Neural progenitor cell (in vitro differentiated cells): Measurements from ENCODE around the gene ZNF415.

ENCODE experiments used
- EZH2phosphoT487 ChIP-seq: fragments of 200-600 bp; sonication (generic); IDR thresholded peaks from 2 replicates; pipeline ENCODE4 v1.6.1; 2017; ENCODE audit warnings: antibody characterized with exemption
- TF ChIP-seq, protein P1 (sequence below): fragments of 200-600 bp; sonication (generic); IDR thresholded peaks from 2 replicates; pipeline ENCODE4 v1.5.1; 2017; ENCODE audit warnings: antibody characterized with exemption, mild to moderate bottlenecking

DNA sequence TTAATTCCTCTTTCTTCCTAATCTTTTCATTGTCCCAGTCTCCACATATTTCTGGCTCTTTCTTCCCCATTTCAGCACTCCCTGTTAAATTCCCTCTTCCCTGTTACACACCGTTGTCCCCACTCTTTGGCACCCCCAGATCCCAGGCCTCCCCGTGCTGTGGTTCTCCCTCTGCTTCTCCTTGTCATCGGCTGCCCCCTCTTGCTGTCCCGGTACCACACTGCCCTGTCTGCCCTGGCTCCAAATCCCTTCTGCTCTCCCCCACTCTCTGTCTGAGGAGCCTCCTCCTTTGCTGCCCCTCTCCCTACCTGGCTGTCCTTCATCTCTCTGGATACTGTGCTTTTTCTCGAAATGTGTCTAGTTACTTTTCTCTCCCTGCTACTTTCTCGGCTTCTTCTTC lies 983 bp downstream of the ZNF415 start:
- TF ChIP-seq, protein P1, sequence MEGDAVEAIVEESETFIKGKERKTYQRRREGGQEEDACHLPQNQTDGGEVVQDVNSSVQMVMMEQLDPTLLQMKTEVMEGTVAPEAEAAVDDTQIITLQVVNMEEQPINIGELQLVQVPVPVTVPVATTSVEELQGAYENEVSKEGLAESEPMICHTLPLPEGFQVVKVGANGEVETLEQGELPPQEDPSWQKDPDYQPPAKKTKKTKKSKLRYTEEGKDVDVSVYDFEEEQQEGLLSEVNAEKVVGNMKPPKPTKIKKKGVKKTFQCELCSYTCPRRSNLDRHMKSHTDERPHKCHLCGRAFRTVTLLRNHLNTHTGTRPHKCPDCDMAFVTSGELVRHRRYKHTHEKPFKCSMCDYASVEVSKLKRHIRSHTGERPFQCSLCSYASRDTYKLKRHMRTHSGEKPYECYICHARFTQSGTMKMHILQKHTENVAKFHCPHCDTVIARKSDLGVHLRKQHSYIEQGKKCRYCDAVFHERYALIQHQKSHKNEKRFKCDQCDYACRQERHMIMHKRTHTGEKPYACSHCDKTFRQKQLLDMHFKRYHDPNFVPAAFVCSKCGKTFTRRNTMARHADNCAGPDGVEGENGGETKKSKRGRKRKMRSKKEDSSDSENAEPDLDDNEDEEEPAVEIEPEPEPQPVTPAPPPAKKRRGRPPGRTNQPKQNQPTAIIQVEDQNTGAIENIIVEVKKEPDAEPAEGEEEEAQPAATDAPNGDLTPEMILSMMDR, result no peak
- no peak for TF ChIP-seq EZH2phosphoT487
